Transverse colon (tissue), 4 donors: Measurements from ENCODE around the gene CACNA2D4.

Experiments
- CTCF ChIP-seq, 5 experiments: fragments of 200-600 bp in 3 of 5; fragments of 450-650 bp in 2 of 5; sonication (generic) in 3 of 5; IDR thresholded peaks; 1 replicate in 2 of 5; 2 replicates in 3 of 5; pipeline ENCODE4 v1.5.1; 2016 to 2017; ENCODE audit warnings: antibody characterized with exemption in 5 of 5, inconsistent platforms in 3 of 5, mild to moderate bottlenecking in 2 of 5, moderate library complexity in 1 of 5
- POLR2A ChIP-seq: fragments of 450-650 bp; IDR thresholded peaks from one replicate; pipeline ENCODE4 v1.6.1; 2016; ENCODE audit warnings: antibody characterized with exemption, mild to moderate bottlenecking, moderate library complexity
- POLR2AphosphoS5 ChIP-seq, 3 donors: sonication (generic); formaldehyde crosslinking; IDR thresholded peaks; one replicate each; pipeline ENCODE4 v1.6.1; 2016; ENCODE audit warnings: antibody characterized with exemption in 3 of 3

DNA sequence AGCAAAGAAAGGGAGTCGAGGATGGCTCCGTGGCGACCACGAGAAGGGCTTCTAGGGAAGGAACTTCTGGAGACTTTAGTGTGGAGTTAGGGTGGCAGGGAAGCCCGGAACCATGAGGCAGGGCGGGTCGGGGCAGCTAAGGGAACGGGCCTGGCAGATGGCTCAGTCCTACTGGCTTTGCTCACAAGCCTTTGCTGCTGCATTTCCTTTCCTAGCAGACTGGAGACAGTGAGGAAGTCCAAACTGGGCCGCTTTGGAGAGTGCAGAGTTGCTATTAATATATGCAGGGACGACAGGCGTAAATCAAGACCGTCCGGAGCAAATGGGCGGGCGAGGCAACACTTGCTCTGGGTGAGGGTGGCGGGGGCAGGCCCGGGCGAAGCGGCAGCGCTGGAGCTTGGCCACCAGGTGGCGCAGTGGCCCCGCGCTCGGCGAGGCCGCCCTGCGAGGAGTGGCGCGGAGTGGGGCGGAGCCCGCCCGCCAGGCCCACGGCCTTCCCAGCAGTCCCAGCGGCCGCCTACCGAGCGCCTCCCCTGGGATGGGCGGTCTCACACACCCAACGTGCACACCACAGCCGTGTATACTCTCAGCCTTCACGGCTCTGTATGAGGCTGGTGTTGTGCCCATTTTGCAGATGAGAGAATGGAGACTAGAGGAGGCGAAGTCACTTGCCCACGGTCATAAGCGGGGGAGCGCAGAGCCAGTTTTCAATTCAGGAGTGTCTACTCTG is 122.5 kb downstream of the CACNA2D4 start:
- TF ChIP-seq CTCF (IDR thresholded peaks at IDR 0.05) (peak; percentile 72 to 99 (median 95)), POLR2AphosphoS5 (IDR thresholded peaks at IDR 0.05) (peak; percentile 84 to 95 (median 94)), POLR2A (peak; percentile 82)
